ENCODE results near the gene IMPDH1. TPM values are rescaled to one million over a fixed set of nuclear protein-coding genes. Genes with fewer than 3 reads are reported as not detected.

IMPDH1 gene
- total RNA-seq, 2 donors from 2014 or later, result 48.2 to 91.6 TPM

- WGBS, result 93% methylated on average over 1 of the region's 1 CpG
- no peaks in the 10 kb centered on the region for H3K27me3 ChIP-seq (replicated peaks; ENCODE audit: insufficient read depth)
- intact Hi-C loops (cut with DNase I), result no loop called here
Observed at GRCh38 chr7:128421384-128421783, 11.6 kb upstream of the IMPDH1 start.

GRCh38 chr7:128420773-128421172 is 11.0 kb upstream of the IMPDH1 start:
- no peak overlapping the region for H3K27ac ChIP-seq
- no peak for TF ChIP-seq CTCF (IDR thresholded peaks at IDR 0.05)
- no peak for TF ChIP-seq POLR2A (IDR thresholded peaks at IDR 0.05)
- no peak for TF ChIP-seq POLR2AphosphoS5 (IDR thresholded peaks at IDR 0.05)
- intact Hi-C loops (cut with DNase I), result no loop called here
- no peaks in the 10 kb centered on the region for H3K27me3 ChIP-seq (replicated peaks; ENCODE audit: insufficient read depth)
- H3K4me3 ChIP-seq, result no peak overlapping the region
- H3K36me3 ChIP-seq, result no peaks in the 10 kb centered on the region
- WGBS, result 100% methylated on average over 1 of the region's 1 CpG
- H3K4me1 ChIP-seq (replicated peaks), result no peaks in the 10 kb centered on the region
- H3K9me3 ChIP-seq, result no peaks in the 10 kb centered on the region
- no peak for DNase-seq (ENCODE audit: low spot score)

More at GRCh38 chr7:128421384-128421783, 11.6 kb upstream of the IMPDH1 start:
- DNase-seq (ENCODE audit: low spot score), result no peak
- Histone ChIP-seq H3K4me1 (replicated peaks) (no peaks in the 10 kb centered on the region), H3K9me3 (no peaks in the 10 kb centered on the region), H3K36me3 (no peaks in the 10 kb centered on the region), H3K4me3 (no peak overlapping the region), H3K27ac (no peak overlapping the region)
- TF ChIP-seq CTCF (IDR thresholded peaks at IDR 0.05) (no peak), POLR2AphosphoS5 (IDR thresholded peaks at IDR 0.05) (no peak), POLR2A (IDR thresholded peaks at IDR 0.05) (no peak)

DNA sequence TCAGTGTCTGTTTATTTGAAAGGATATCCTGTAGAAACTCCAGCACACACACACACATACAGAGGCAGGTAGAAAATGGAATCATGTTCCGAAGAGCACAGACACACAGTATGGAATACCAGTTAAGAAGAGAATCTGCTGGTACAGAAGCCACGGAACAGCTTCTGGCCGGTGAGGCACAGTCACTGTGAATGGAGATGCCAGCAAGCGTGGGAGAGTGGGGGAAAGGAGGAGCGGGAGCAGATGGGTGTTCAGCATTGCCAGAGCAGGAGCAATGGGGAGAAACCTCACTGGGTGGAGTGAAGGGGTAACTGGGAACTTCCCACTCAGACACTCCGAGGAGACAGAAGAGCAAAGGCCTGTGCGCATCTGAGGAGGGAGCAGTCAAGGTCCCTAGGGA is 9.5 kb upstream of the IMPDH1 start:
- WGBS, result 86% methylated on average over 7 of the region's 7 CpGs
- Histone ChIP-seq H3K27me3 (replicated peaks; ENCODE audit: insufficient read depth) (no peaks in the 10 kb centered on the region), H3K36me3 (no peaks in the 10 kb centered on the region), H3K27ac (no peak overlapping the region), H3K9me3 (no peaks in the 10 kb centered on the region), H3K4me3 (no peak overlapping the region), H3K4me1 (replicated peaks) (no peaks in the 10 kb centered on the region)
- DNase-seq (ENCODE audit: low spot score), result no peak
- no peak for TF ChIP-seq POLR2A (IDR thresholded peaks at IDR 0.05)
- TF ChIP-seq POLR2AphosphoS5 (IDR thresholded peaks at IDR 0.05), result no peak
- TF ChIP-seq CTCF (IDR thresholded peaks at IDR 0.05), result no peak
- intact Hi-C loops (cut with DNase I), result no loop called here

DNA sequence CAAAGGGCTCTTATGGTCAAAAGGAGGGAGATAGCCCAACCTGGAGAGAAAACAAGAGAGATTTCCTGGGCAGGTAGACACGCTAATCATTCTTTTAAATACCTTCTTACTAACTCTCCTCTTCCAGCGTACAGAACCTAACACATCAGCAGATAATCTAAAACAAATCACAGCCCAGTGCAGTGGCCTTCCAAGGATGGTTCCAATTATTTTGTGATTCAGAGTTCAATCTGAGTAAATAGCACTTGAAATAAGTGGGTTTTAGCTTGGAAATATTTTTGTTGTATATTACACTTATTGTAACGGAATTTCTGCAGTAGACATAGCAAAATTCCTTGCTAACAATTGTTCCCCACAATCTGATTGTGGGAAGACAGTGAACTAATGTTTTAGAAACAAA is 7.3 kb upstream of the IMPDH1 start:
- intact Hi-C loops (cut with DNase I), result no loop called here

More for the DNA sequence above, 7.3 kb upstream of the IMPDH1 start:
- H3K27ac ChIP-seq, result no peak overlapping the region
- WGBS, result 92% methylated on average over 3 of the region's 3 CpGs
- H3K4me3 ChIP-seq, result no peak overlapping the region
- H3K4me1 ChIP-seq (replicated peaks), result no peaks in the 10 kb centered on the region
- DNase-seq (ENCODE audit: low spot score), result no peak
- no peaks in the 10 kb centered on the region for H3K36me3 ChIP-seq
- TF ChIP-seq POLR2A (IDR thresholded peaks at IDR 0.05) (no peak), CTCF (IDR thresholded peaks at IDR 0.05) (no peak), POLR2AphosphoS5 (IDR thresholded peaks at IDR 0.05) (no peak)
- no peaks in the 10 kb centered on the region for H3K27me3 ChIP-seq (replicated peaks; ENCODE audit: insufficient read depth)
- H3K9me3 ChIP-seq, result no peaks in the 10 kb centered on the region
